Activated B cell treated with CpG ODN at 0.5 μM for 24 hours (primary cell): ENCODE measurements around the gene MANBA. TPM values are rescaled to one million over a fixed set of nuclear protein-coding genes. Genes with fewer than 3 reads are reported as not detected.
A peak's percentile ranks its signal among the peaks of the same experiment; 100 is the strongest.
"Not testable (repeated sequence)": the region's sequence is repeated elsewhere in the genome, so short reads cannot be mapped to it uniquely, and the experiment has no call there.

Source experiments
- ATAC-seq: fragments of 200-7000 bp; cut with Tn5 transposase; one replicate; pipeline ENCODE4 v1.10.0; 2021; ENCODE audit warnings: low read depth, mild to moderate bottlenecking, moderate library complexity
- CTCF ChIA-PET: fragments of 350-600 bp; sonication (Branson Sonifier 250); formaldehyde crosslinking; loops from one replicate; lab custom pipeline; 2021; ENCODE audit warnings: antibody characterized with exemption; lab: Charles Lee
- POLR2A ChIA-PET: fragments of 350-600 bp; sonication (Branson Sonifier 250); formaldehyde crosslinking; loops from one replicate; lab custom pipeline; 2021; ENCODE audit warnings: antibody characterized with exemption; lab: Charles Lee
- DNase-seq: peaks from one replicate; pipeline ENCODE4 v3.0.0; 2022
- H3K27ac Mint-ChIP-seq: one replicate; pipeline ENCODE4 v1.8.0; 2020; ENCODE audit warnings: mixed read lengths
- H3K27me3 Mint-ChIP-seq: one replicate; pipeline ENCODE4 v1.8.0; 2021; ENCODE audit warnings: mixed read lengths
- H3K36me3 Mint-ChIP-seq: one replicate; pipeline ENCODE4 v1.8.0; 2021; ENCODE audit warnings: low read depth, mixed read lengths
- H3K4me1 Mint-ChIP-seq: one replicate; pipeline ENCODE4 v1.8.0; 2021; ENCODE audit warnings: mixed read lengths
- H3K4me3 Mint-ChIP-seq: one replicate; pipeline ENCODE4 v1.8.0; 2020; ENCODE audit warnings: mild to moderate bottlenecking, mixed read lengths
- H3K9me3 Mint-ChIP-seq: one replicate; pipeline ENCODE4 v1.8.0; 2020; ENCODE audit warnings: mixed read lengths
- CTCF ChIP-seq: fragments of 200-600 bp; IDR thresholded peaks from one replicate; pipeline ENCODE4 v1.8.0; 2022; ENCODE audit warnings: antibody characterized with exemption, mild to moderate bottlenecking
- intact Hi-C: fragments of 100-400 bp; cut with micrococcal nuclease; formaldehyde crosslinking; loops from one replicate; pipeline ENCODE4 v1.15.1; 2024
- total RNA-seq: library from RNA; stranded (reverse); gene quantifications from 2 replicates; pipeline ENCODE4 v1.2.3, GENCODE V29; 2022

MANBA gene
- total RNA-seq, 1 donor from 2014 or later, result 55.3 TPM

- H3K36me3 Mint-ChIP-seq, result peaks cover 62% of the 10 kb centered on the region
- CTCF ChIA-PET, result no interaction called here
- H3K27ac Mint-ChIP-seq, result peak overlapping the region; percentile 77
- peaks cover 16% of the 10 kb centered on the region for H3K9me3 Mint-ChIP-seq
- peak; percentile 95 for ATAC-seq
- no peak for DNase-seq
- intact Hi-C loops, result no loop called here
- POLR2A ChIA-PET, result interaction anchor here (1.8 kb wide), 1 partner anchor 26 kb away, joined by 7 read pairs; the partner anchor contains the start of gene MANBA
- peaks cover 54% of the 10 kb centered on the region for H3K4me1 Mint-ChIP-seq
- H3K4me3 Mint-ChIP-seq, result no peak overlapping the region
- TF ChIP-seq CTCF, result no peak
- H3K27me3 Mint-ChIP-seq, result no peaks in the 10 kb centered on the region
Measured at GRCh38 chr4:102734591-102735385, 26.0 kb downstream of the MANBA start.

DNA sequence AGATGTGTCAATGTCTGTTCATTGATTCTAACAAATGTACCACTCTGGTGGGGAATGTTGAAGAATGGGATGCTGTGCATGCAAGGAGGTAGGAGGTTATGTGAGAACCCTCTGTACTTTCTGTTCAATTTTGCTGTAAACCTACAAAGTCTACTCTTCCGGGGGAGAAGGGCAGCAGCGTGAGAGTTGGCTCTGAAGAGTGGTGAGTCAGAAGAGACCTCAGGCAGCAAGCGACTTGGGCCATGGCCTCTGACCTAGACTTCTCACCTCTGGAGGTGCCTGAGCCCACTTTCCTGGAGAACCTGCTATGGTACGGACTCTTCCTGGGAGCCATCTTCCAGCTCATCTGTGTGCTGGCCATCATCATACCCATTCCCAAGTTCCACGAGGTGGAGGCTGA is 26.7 kb downstream of the MANBA start:
- Mint-ChIP-seq H3K4me3 (no peak overlapping the region), H3K9me3 (peaks cover 13% of the 10 kb centered on the region), H3K27ac (peak overlapping the region; percentile 77), H3K4me1 (peaks cover 49% of the 10 kb centered on the region), H3K36me3 (peaks cover 62% of the 10 kb centered on the region), H3K27me3 (no peaks in the 10 kb centered on the region)
- POLR2A ChIA-PET, result interaction anchor here (1.8 kb wide), 1 partner anchor 27 kb away, joined by 7 read pairs; the partner anchor contains the start of gene MANBA
- TF ChIP-seq CTCF, result no peak
- intact Hi-C loops, result no loop called here
- DNase-seq (no peak), ATAC-seq (no peak)
- CTCF ChIA-PET, result no interaction called here

DNA sequence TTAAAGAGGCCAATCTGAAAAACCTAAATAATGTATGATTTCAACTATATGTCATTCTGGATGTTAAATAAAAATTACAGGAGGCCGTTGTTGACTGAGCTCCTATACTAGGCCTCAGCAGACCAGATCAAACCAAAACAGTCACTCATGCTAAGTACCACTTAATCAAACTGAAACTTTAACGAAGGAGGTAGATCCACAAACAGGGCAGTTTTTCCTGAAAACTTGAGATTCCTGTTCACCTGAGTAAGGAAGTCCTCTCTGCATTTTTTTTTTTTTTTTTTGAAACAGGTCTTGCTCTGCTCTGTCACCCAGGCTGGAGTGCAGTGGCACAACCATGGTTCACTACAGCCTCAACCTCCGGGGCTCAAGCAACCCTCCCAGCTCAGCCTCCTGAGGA is 27.7 kb downstream of the MANBA start:
- Mint-ChIP-seq H3K4me1 (peaks cover 38% of the 10 kb centered on the region), H3K27me3 (no peaks in the 10 kb centered on the region), H3K36me3 (peaks cover 55% of the 10 kb centered on the region), H3K4me3 (no peak overlapping the region), H3K27ac (no peak overlapping the region), H3K9me3 (peaks cover 9% of the 10 kb centered on the region)
- ATAC-seq (no peak), DNase-seq (no peak)
- ChIA-PET CTCF (no interaction called here), POLR2A (no interaction called here)
- TF ChIP-seq CTCF, result no peak
- intact Hi-C loops, result no loop called here

DNA sequence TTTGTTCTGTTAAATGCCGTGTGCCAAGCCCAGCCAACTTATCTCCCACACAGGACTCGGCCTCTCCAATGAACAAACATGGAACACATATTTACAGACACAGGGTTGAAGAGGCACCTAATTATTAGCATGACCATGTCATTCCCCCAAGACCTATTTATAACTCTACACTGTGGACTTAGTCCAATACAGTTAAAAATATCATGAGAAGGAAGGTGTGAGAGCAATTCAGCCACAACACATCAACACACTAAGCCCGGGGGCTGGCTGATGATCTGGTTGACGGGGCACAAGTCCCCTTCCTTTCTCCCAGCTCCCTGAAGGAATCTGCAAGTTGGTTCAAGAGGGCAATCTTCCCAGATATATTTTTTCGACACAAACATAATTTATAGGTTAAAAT is 28.1 kb downstream of the MANBA start:
- peaks cover 34% of the 10 kb centered on the region for H3K4me1 Mint-ChIP-seq
- peaks cover 9% of the 10 kb centered on the region for H3K9me3 Mint-ChIP-seq
- H3K27me3 Mint-ChIP-seq, result no peaks in the 10 kb centered on the region
- no peak for ATAC-seq
- POLR2A ChIA-PET, result no interaction called here
- no peak overlapping the region for H3K27ac Mint-ChIP-seq
- no peak overlapping the region for H3K4me3 Mint-ChIP-seq
- no peak for TF ChIP-seq CTCF
- DNase-seq, result no peak
- intact Hi-C loops, result no loop called here
- peaks cover 55% of the 10 kb centered on the region for H3K36me3 Mint-ChIP-seq
- CTCF ChIA-PET, result no interaction called here

DNA sequence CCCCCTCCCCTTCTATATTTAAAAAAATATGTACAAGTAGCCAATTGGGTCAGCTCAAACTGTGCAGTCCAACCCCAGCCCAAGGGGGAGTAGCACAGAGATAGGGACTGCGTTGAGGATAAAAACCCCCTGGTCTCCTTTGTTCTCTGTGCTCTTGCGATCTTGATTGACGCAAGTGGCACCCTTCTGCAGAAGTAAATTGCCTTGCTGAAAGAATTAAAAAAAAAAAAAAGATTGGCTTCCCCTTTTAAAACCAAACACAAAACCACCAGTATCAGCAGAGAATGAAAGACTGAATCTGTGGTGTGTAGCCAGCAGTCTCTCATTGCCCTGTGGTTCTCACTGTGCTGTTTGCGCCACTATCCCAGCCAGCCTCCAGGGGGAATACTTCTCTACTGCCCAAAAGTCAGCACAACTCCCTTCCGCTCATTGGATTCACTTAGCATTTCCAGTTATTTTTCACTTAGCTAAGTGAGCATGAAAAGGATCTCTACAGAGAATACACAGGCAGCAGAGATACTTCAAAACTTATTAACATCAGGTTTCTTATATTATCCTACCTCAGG is 29.7 kb downstream of the MANBA start:
- ATAC-seq, result no peak
- TF ChIP-seq CTCF, result no peak
- Mint-ChIP-seq H3K27ac (no peak overlapping the region), H3K4me1 (peaks cover 24% of the 10 kb centered on the region), H3K9me3 (peaks cover 9% of the 10 kb centered on the region), H3K4me3 (no peak overlapping the region), H3K36me3 (peaks cover 59% of the 10 kb centered on the region), H3K27me3 (no peaks in the 10 kb centered on the region)
- no peak for DNase-seq
- intact Hi-C loops, result no loop called here
- ChIA-PET POLR2A (no interaction called here), CTCF (no interaction called here)

DNA sequence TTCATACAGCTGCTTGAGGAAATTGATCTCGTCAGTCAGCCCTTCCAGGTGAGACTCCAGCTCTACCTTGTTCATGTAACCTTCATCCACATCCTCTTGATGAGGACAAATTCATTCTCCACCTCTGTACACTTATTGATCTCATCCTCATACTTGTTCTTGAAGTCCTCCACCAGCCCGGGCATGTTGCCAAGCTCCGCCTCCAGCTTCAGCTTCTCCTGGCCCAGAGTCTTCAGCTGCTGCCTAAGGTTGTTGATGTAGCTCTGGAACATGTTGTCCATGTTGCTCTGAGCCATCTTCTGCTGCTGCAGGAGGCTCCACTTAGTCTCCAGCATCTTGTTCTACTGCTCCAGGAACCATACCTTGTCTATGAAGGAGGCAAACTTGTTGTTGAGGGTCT is 31.3 kb downstream of the MANBA start:
- ATAC-seq, H3K4me3 Mint-ChIP-seq, H3K27ac Mint-ChIP-seq, H3K9me3 Mint-ChIP-seq, H3K27me3 Mint-ChIP-seq, DNase-seq, CTCF ChIA-PET, intact Hi-C loops, POLR2A ChIA-PET: not testable (repeated sequence)
- peaks cover 67% of the 10 kb centered on the region for H3K36me3 Mint-ChIP-seq
- H3K4me1 Mint-ChIP-seq, result peaks cover 17% of the 10 kb centered on the region

- intact Hi-C loops, H3K4me3 Mint-ChIP-seq, H3K9me3 Mint-ChIP-seq, ATAC-seq, POLR2A ChIA-PET, H3K4me1 Mint-ChIP-seq, H3K27ac Mint-ChIP-seq, CTCF ChIA-PET, DNase-seq, H3K27me3 Mint-ChIP-seq: not testable (repeated sequence)
- peaks cover 64% of the 10 kb centered on the region for H3K36me3 Mint-ChIP-seq
Measured at GRCh38 chr4:102726919-102727318, 33.8 kb downstream of the MANBA start.
